Ascending aorta (tissue), 2 donors: ENCODE data around the gene HSPH1. TPM values are rescaled to one million over a fixed set of nuclear protein-coding genes. Genes with fewer than 3 reads are reported as not detected.

Source experiments
- DNase-seq, 2 donors: peaks; one replicate each; pipeline ENCODE4 v3.0.0-alpha.2; 2019; ENCODE audit warnings: low spot score in 2 of 2
- H3K27ac ChIP-seq, 2 donors: fragments of 200-600 bp; sonication (generic); one replicate each; pipeline ENCODE4 v1.5.1; 2016 to 2017; ENCODE audit warnings: mild to moderate bottlenecking in 1 of 2
- H3K27me3 ChIP-seq: fragments of 200-600 bp; sonication (generic); one replicate; pipeline ENCODE4 v1.5.1; 2017
- H3K36me3 ChIP-seq, 2 donors: fragments of 200-600 bp; sonication (generic); one replicate each; pipeline ENCODE4 v1.5.1; 2016
- H3K4me1 ChIP-seq, 2 donors: fragments of 200-600 bp; sonication (generic); one replicate each; pipeline ENCODE4 v1.5.1; 2016 to 2017; ENCODE audit warnings: mild to moderate bottlenecking in 1 of 2
- H3K4me3 ChIP-seq, 2 donors: fragments of 200-600 bp; sonication (generic); one replicate each; pipeline ENCODE4 v1.5.1; 2016 to 2017; ENCODE audit warnings: mild to moderate bottlenecking in 1 of 2
- H3K9me3 ChIP-seq, 2 donors: fragments of 200-600 bp; sonication (generic); one replicate each; pipeline ENCODE4 v1.5.1; 2016
- CTCF ChIP-seq, 3 experiments: fragments of 200-600 bp in 2 of 3; fragments of 450-650 bp in 1 of 3; sonication (generic) in 2 of 3; IDR thresholded peaks; one replicate each; pipeline ENCODE4 v1.5.1; 2016 to 2019; ENCODE audit warnings: antibody characterized with exemption in 3 of 3, mild to moderate bottlenecking in 1 of 3, moderate library complexity in 1 of 3
- intact Hi-C: fragments of 100-400 bp; cut with DNase I; formaldehyde crosslinking; loops from one replicate; pipeline ENCODE4 v1.15.1; 2023
- total RNA-seq: library from RNA; depleted of rRNA; stranded (reverse); fragments of >200 nt; gene quantifications from one replicate; pipeline ENCODE4 v1.1.0, GENCODE V29; 2016

HSPH1 gene
- total RNA-seq = 20.6 TPM

GRCh38 chr13:31161557-31162150 lies at the start of gene HSPH1:
TSS of gene HSPH1 (minus strand) at chr13:31161904. CDS start at chr13:31161582, 322 bp downstream.
- H3K4me3 ChIP-seq = peak within 1 kb of the TSS; percentile 80 to 91
- DNase-seq = peak; percentile 95 to 99
- intact Hi-C loops = loop anchor here (1.0 to 10.0 kb wide), 8 partner anchors 39 to 1724 kb away; partner anchors contain the start of genes BRCA2, HMGB1, SLC7A1 and UBE2L5
- peak within 1 kb of the TSS; percentile 94 to 95 for H3K27ac ChIP-seq
- no peaks in the 10 kb centered on the region for H3K27me3 ChIP-seq
- no peaks in the 10 kb centered on the region for H3K9me3 ChIP-seq
- peaks cover 0 to 10% of the 10 kb centered on the region in 2 donors for H3K4me1 ChIP-seq
- TF ChIP-seq CTCF (IDR thresholded peaks at IDR 0.05) = peak in 2 of 3 experiments; percentile 24 to 26
- peaks cover 8 to 12% of the 10 kb centered on the region in 2 donors for H3K36me3 ChIP-seq

- no peak for TF ChIP-seq CTCF (IDR thresholded peaks at IDR 0.05)
- intact Hi-C loops = loop anchor here (10.0 kb wide), 1 partner anchor 535 kb away; no protein-coding TSS in a partner anchor
- peaks cover 0 to 8% of the 10 kb centered on the region in 2 donors for H3K4me1 ChIP-seq
- H3K9me3 ChIP-seq = no peaks in the 10 kb centered on the region
- no peaks in the 10 kb centered on the region for H3K27me3 ChIP-seq
- no peak overlapping the region for H3K27ac ChIP-seq
- DNase-seq = no peak
- peak overlapping the region in 1 of 2 donors; percentile 11 for H3K4me3 ChIP-seq
- H3K36me3 ChIP-seq = no peaks in the 10 kb centered on the region
These were observed 48.1 kb upstream of the HSPH1 start for GRCh38 chr13:31209841-31210210.

GRCh38 chr13:31209172-31209840 lies 47.6 kb upstream of the HSPH1 start:
- no peaks in the 10 kb centered on the region for H3K9me3 ChIP-seq
- peaks cover 0 to 8% of the 10 kb centered on the region in 2 donors for H3K4me1 ChIP-seq
- no peaks in the 10 kb centered on the region for H3K27me3 ChIP-seq
- TF ChIP-seq CTCF (IDR thresholded peaks at IDR 0.05) = no peak
- DNase-seq = no peak
- peak overlapping the region in 1 of 2 donors; percentile 11 for H3K4me3 ChIP-seq
- H3K27ac ChIP-seq = peak overlapping the region in 1 of 2 donors; percentile 39
- intact Hi-C loops = loop anchor here (10.0 kb wide), 1 partner anchor 535 kb away; no protein-coding TSS in a partner anchor
- H3K36me3 ChIP-seq = no peaks in the 10 kb centered on the region

- TF ChIP-seq CTCF (IDR thresholded peaks at IDR 0.05) = no peak
- Histone ChIP-seq H3K27ac (no peak overlapping the region), H3K27me3 (no peaks in the 10 kb centered on the region), H3K4me1 (peaks cover 0 to 8% of the 10 kb centered on the region in 2 donors), H3K4me3 (no peak overlapping the region), H3K9me3 (no peaks in the 10 kb centered on the region), H3K36me3 (no peaks in the 10 kb centered on the region)
- intact Hi-C loops = loop anchor here (10.0 kb wide), 1 partner anchor 536 kb away; no protein-coding TSS in a partner anchor
- DNase-seq = no peak
These were observed 46.9 kb upstream of the HSPH1 start for GRCh38 chr13:31208559-31209122.

- intact Hi-C loops = loop anchor here (10.0 kb wide), 1 partner anchor 537 kb away; no protein-coding TSS in a partner anchor
- Histone ChIP-seq H3K36me3 (no peaks in the 10 kb centered on the region), H3K4me1 (peaks cover 0 to 8% of the 10 kb centered on the region in 2 donors), H3K4me3 (no peak overlapping the region), H3K27me3 (no peaks in the 10 kb centered on the region), H3K9me3 (no peaks in the 10 kb centered on the region), H3K27ac (no peak overlapping the region)
- no peak for TF ChIP-seq CTCF (IDR thresholded peaks at IDR 0.05)
- no peak for DNase-seq
These were observed 46.2 kb upstream of the HSPH1 start for GRCh38 chr13:31207661-31208552.
